GM12892 (cell line): ENCODE measurements around the gene TM9SF2.

Experiments
- DNase-seq: peaks from one replicate; pipeline ENCODE4 v3.0.0; 2011; ENCODE audit not compliant: insufficient read length
- FAIRE-seq: peaks from 2 replicates; lab custom pipeline; 2011; peaks lifted over from hg19 to GRCh38; lab: Jason Lieb, UNC
- POLR2A ChIP-seq: IDR thresholded peaks from 2 replicates; pipeline ENCODE4 v1.6.1; 2011; ENCODE audit warnings: low read depth, low read length, control low read depth
- POLR2AphosphoS5 ChIP-seq: IDR thresholded peaks from 2 replicates; pipeline ENCODE4 v1.6.1; 2011; ENCODE audit warnings: low read depth, low read length, control low read depth
- TAF1 ChIP-seq: IDR thresholded peaks from 2 replicates; pipeline ENCODE4 v1.6.1; 2011; ENCODE audit warnings: low read depth, mild to moderate bottlenecking, control low read depth, low read length, borderline replicate concordance

TM9SF2 gene

GRCh38 chr13:99496184-99497142 is 4.8 kb upstream of the TM9SF2 start:
- FAIRE-seq (peak; percentile 44), DNase-seq (no peak)
- no peak for TF ChIP-seq POLR2A
- no peak for TF ChIP-seq POLR2AphosphoS5
- TF ChIP-seq TAF1: no peak

GRCh38 chr13:99498171-99499161 is 2.8 kb upstream of the TM9SF2 start:
- peak; percentile 97 for FAIRE-seq

GRCh38 chr13:99500839-99501183 is 461 bp upstream of the TM9SF2 start:
- TF ChIP-seq POLR2A (no peak), TAF1 (no peak), POLR2AphosphoS5 (no peak)
- DNase-seq (no peak), FAIRE-seq (peak; percentile 5)

More at GRCh38 chr13:99498171-99499161, 2.8 kb upstream of the TM9SF2 start:
- DNase-seq: peak; percentile 82
- TF ChIP-seq POLR2A: peak; percentile 65
- TF ChIP-seq POLR2AphosphoS5: 0 out of 2 replicates have a peak, but pooled peaks have one; percentile 41
- peak; percentile 34; the same call in 1 of the 2 replicates for TF ChIP-seq TAF1

- DNase-seq: no peak
- TF ChIP-seq POLR2A (no peak), POLR2AphosphoS5 (no peak)
- peak; percentile 48 for FAIRE-seq
Observed at GRCh38 chr13:99501848-99502301, 603 bp downstream of the TM9SF2 start.

- DNase-seq (no peak), FAIRE-seq (no peak)
- no peak for TF ChIP-seq POLR2A
- no peak for TF ChIP-seq POLR2AphosphoS5
- TF ChIP-seq TAF1: no peak
Observed at GRCh38 chr13:99505814-99506269, 4.6 kb downstream of the TM9SF2 start.

- TF ChIP-seq POLR2A (no peak), TAF1 (no peak), POLR2AphosphoS5 (no peak)
- DNase-seq: no peak
- FAIRE-seq: peak; percentile 83
Observed at GRCh38 chr13:99506634-99507033, 5.4 kb downstream of the TM9SF2 start.

GRCh38 chr13:99507054-99507453 is 5.8 kb downstream of the TM9SF2 start:
- no peak for DNase-seq
- no peak for TF ChIP-seq TAF1
- no peak for TF ChIP-seq POLR2A
- no peak for TF ChIP-seq POLR2AphosphoS5
- FAIRE-seq: no peak

- TF ChIP-seq POLR2A (no peak), TAF1 (no peak), POLR2AphosphoS5 (no peak)
- DNase-seq (no peak), FAIRE-seq (peak; percentile 17)
Observed at GRCh38 chr13:99507551-99507950, 6.3 kb downstream of the TM9SF2 start.

GRCh38 chr13:99507986-99508385 is 6.7 kb downstream of the TM9SF2 start:
- no peak for TF ChIP-seq POLR2A
- no peak for TF ChIP-seq POLR2AphosphoS5
- TF ChIP-seq TAF1: no peak
- DNase-seq: no peak
- no peak for FAIRE-seq

- TF ChIP-seq POLR2AphosphoS5: no peak
- TF ChIP-seq TAF1: no peak
- no peak for TF ChIP-seq POLR2A
- DNase-seq (no peak), FAIRE-seq (no peak)
Observed at GRCh38 chr13:99509479-99509878, 8.2 kb downstream of the TM9SF2 start.

GRCh38 chr13:99514801-99515200 is 13.5 kb downstream of the TM9SF2 start:
- no peak for TF ChIP-seq POLR2AphosphoS5
- no peak for TF ChIP-seq POLR2A
- no peak for TF ChIP-seq TAF1
- DNase-seq (no peak), FAIRE-seq (peak; percentile 9)
